CD14-positive monocyte (primary cell): Measurements from ENCODE around the gene CDKN2B. TPM values are rescaled to one million over a fixed set of nuclear protein-coding genes. Genes with fewer than 3 reads are reported as not detected.

Experiments
- DNase-seq, 3 donors: peaks; one replicate each; pipeline ENCODE4 v3.0.0-alpha.2; 2011 to 2022
- H2AFZ ChIP-seq: 2 replicates; pipeline ENCODE4 v1.6.0; 2012; ENCODE audit warnings: mild to moderate bottlenecking, low read depth, low read length, inconsistent platforms; ENCODE audit not compliant: insufficient read depth, poor library complexity, severe bottlenecking
- H3K27ac ChIP-seq, 2 donors: 1 replicate in 1 of 2; 2 replicates in 1 of 2; pipeline ENCODE4 v1.5.1; 2012 to 2013; ENCODE audit warnings: low read length in 2 of 2, control low read depth in 1 of 2, inconsistent platforms in 1 of 2, low read depth in 1 of 2, mild to moderate bottlenecking in 1 of 2
- H3K27me3 ChIP-seq, 2 donors: one replicate each; pipeline versions ENCODE4 v1.6.0 to v1.6.1; 2011 to 2013; ENCODE audit warnings: low read length in 2 of 2; ENCODE audit not compliant: control insufficient read depth in 2 of 2, insufficient read depth in 2 of 2
- H3K36me3 ChIP-seq, 2 donors: replicated peaks in 1 of 2; 1 replicate in 1 of 2; 2 replicates in 1 of 2; pipeline versions ENCODE4 v1.5.1 to v1.6.1; 2012 to 2013; ENCODE audit warnings: low read length in 2 of 2, control low read depth in 1 of 2, inconsistent platforms in 1 of 2, mild to moderate bottlenecking in 1 of 2; ENCODE audit not compliant: insufficient read depth in 2 of 2, control insufficient read depth in 1 of 2
- H3K4me1 ChIP-seq, 2 donors: 1 replicate in 1 of 2; 2 replicates in 1 of 2; pipeline versions ENCODE4 v1.5.1 to v1.6.1; 2012 to 2013; ENCODE audit warnings: low read length in 2 of 2, control low read depth in 1 of 2, inconsistent platforms in 1 of 2, mild to moderate bottlenecking in 1 of 2, moderate library complexity in 1 of 2; ENCODE audit not compliant: insufficient read depth in 2 of 2, control insufficient read depth in 1 of 2
- H3K4me2 ChIP-seq: replicated peaks from 2 replicates; pipeline ENCODE3; 2012; ENCODE audit warnings: low read length, moderate library complexity, mild to moderate bottlenecking; ENCODE audit not compliant: poor library complexity, severe bottlenecking; ENCODE audit errors: extremely low read depth
- H3K4me3 ChIP-seq, 3 experiments: fragments of 200-600 bp in 1 of 3; sonication (generic) in 1 of 3; replicated peaks in 1 of 3; 1 replicate in 2 of 3; 2 replicates in 1 of 3; pipeline ENCODE4 v1.5.1; 2011 to 2013; ENCODE audit warnings: low read length in 3 of 3, mild to moderate bottlenecking in 3 of 3, control low read depth in 2 of 3, low read depth in 2 of 3, inconsistent platforms in 1 of 3, moderate library complexity in 1 of 3
- H3K79me2 ChIP-seq: 2 replicates; pipeline ENCODE4 v1.6.0; 2012; ENCODE audit warnings: mild to moderate bottlenecking, control low read depth, inconsistent platforms, low read length, moderate library complexity; ENCODE audit not compliant: insufficient read depth
- H3K9ac ChIP-seq: 2 replicates; pipeline ENCODE4 v1.6.0; 2017; ENCODE audit warnings: low read length, mild to moderate bottlenecking; ENCODE audit not compliant: insufficient read depth, poor library complexity, severe bottlenecking
- H3K9me3 ChIP-seq, 2 donors: replicated peaks in 1 of 2; 1 replicate in 1 of 2; 2 replicates in 1 of 2; pipeline versions ENCODE4 v1.5.1 to v1.6.1; 2012 to 2013; ENCODE audit warnings: low read length in 2 of 2, control low read depth in 1 of 2; ENCODE audit not compliant: control insufficient read depth in 1 of 2, insufficient read depth in 1 of 2
- H4K20me1 ChIP-seq: 2 replicates; pipeline ENCODE4 v1.6.0; 2012; ENCODE audit warnings: mild to moderate bottlenecking, low read length, control low read depth, moderate library complexity; ENCODE audit not compliant: insufficient read depth
- H3K27ac Mint-ChIP-seq, 7 donors: one replicate each; pipeline ENCODE4 v1.8.0; 2020; ENCODE audit warnings: mild to moderate bottlenecking in 7 of 7, mixed read lengths in 7 of 7, moderate library complexity in 6 of 7, inconsistent platforms in 2 of 7
- H3K27me3 Mint-ChIP-seq, 3 donors: one replicate each; pipeline ENCODE4 v1.8.0; 2021 to 2022; ENCODE audit warnings: low read depth in 3 of 3, mild to moderate bottlenecking in 3 of 3, mixed read lengths in 3 of 3, moderate library complexity in 3 of 3, inconsistent platforms in 1 of 3
- H3K36me3 Mint-ChIP-seq, 2 donors: one replicate each; pipeline ENCODE4 v1.8.0; 2020; ENCODE audit warnings: mixed read lengths in 2 of 2, inconsistent platforms in 1 of 2, mild to moderate bottlenecking in 1 of 2
- H3K4me1 Mint-ChIP-seq: one replicate; pipeline ENCODE4 v1.8.0; 2020; ENCODE audit warnings: mild to moderate bottlenecking, mixed read lengths
- H3K4me3 Mint-ChIP-seq, 2 donors: one replicate each; pipeline ENCODE4 v1.8.0; 2020; ENCODE audit warnings: mild to moderate bottlenecking in 2 of 2, mixed read lengths in 2 of 2, moderate library complexity in 1 of 2
- H3K9me3 Mint-ChIP-seq, 7 donors: one replicate each; pipeline ENCODE4 v1.8.0; 2020 to 2022; ENCODE audit warnings: mixed read lengths in 7 of 7, mild to moderate bottlenecking in 6 of 7, moderate library complexity in 6 of 7, inconsistent platforms in 2 of 7
- CTCF ChIP-seq: fragments of 200-600 bp; IDR thresholded peaks from one replicate; pipeline ENCODE4 v1.8.0; 2022; ENCODE audit warnings: antibody characterized with exemption, mild to moderate bottlenecking
- WGBS: methylation state at CpG from one replicate; pipeline ENCODE4 v1.1.5; 2013; ENCODE audit warnings: missing lambda C conversion rate; ENCODE audit not compliant: insufficient coverage; 5-methylcytosine and 5-hydroxymethylcytosine counted together
- intact Hi-C, 2 donors: fragments of 100-400 bp; cut with micrococcal nuclease; formaldehyde crosslinking; loops; one replicate each; pipeline versions ENCODE4 v1.15.0 to v1.15.1; 2023
- polyA plus RNA-seq, 3 donors: library from polyadenylated mRNA; depleted of rRNA in 1 of 3; unstranded in 2 of 3; stranded (reverse) in 1 of 3; fragments of 300-500 nt in 2 of 3; fragments of >200 nt in 1 of 3; fragmentation: Illumina TruSeq in 2 of 3; gene quantifications; 1 replicate in 2 of 3; 2 replicates in 1 of 3; pipeline ENCODE4 v1.2.3, GENCODE V29; 2012 to 2021

Gene CDKN2B
- polyA plus RNA-seq, 3 donors, result 1.2 to 6.7 (median 2.7) TPM

GRCh38 chr9:22005702-22006606, 3.2 kb downstream of the CDKN2B start:
- intact Hi-C loops, result loop anchor here (5.0 kb wide), 2 partner anchors 39 to 194 kb away; no protein-coding TSS in a partner anchor
- Histone ChIP-seq H3K79me2 (no peaks in the 10 kb centered on the region), H2AFZ (no peak overlapping the region), H3K4me2 (no peak overlapping the region), H3K36me3 (no peaks in the 10 kb centered on the region), H3K9ac (no peak overlapping the region), H3K4me1 (peaks cover 22 to 35% of the 10 kb centered on the region in 2 donors), H4K20me1 (peaks cover 48% of the 10 kb centered on the region), H3K27me3 (peaks cover 79 to 91% of the 10 kb centered on the region in 2 donors), H3K27ac (no peak overlapping the region), H3K4me3 (no peak overlapping the region), H3K9me3 (peaks cover 0 to 23% of the 10 kb centered on the region in 2 donors)
- Mint-ChIP-seq H3K9me3 (peaks cover 0 to 19% (median 10%) of the 10 kb centered on the region in 7 donors), H3K36me3 (peaks cover 24 to 25% of the 10 kb centered on the region in 2 donors), H3K4me3 (peak overlapping the region; percentile 24 to 83), H3K27me3 (peaks cover 68 to 92% (median 72%) of the 10 kb centered on the region in 3 donors), H3K4me1 (peaks cover 38% of the 10 kb centered on the region), H3K27ac (no peak overlapping the region)
- 7% methylated on average over 39 of the region's 44 CpGs for whole genome bisulfite sequencing
- no peak for TF ChIP-seq CTCF
- DNase-seq, result no peak

- H3K27ac ChIP-seq, result no peak overlapping the region
- H3K4me3 Mint-ChIP-seq, result peak overlapping the region; percentile 24 to 83
- H3K4me2 ChIP-seq, result peak overlapping the region; percentile 3
- peaks cover 48% of the 10 kb centered on the region for H4K20me1 ChIP-seq
- intact Hi-C loops, result loop anchor here (5.0 kb wide), 2 partner anchors 38 to 193 kb away; no protein-coding TSS in a partner anchor
- H3K4me3 ChIP-seq, result no peak overlapping the region
- peaks cover 79 to 90% of the 10 kb centered on the region in 2 donors for H3K27me3 ChIP-seq
- H3K9me3 ChIP-seq, result peaks cover 0 to 17% of the 10 kb centered on the region in 2 donors
- peak in 1 of 3 donors; percentile 56 for DNase-seq
- H3K79me2 ChIP-seq, result no peaks in the 10 kb centered on the region
- peaks cover 66 to 91% (median 69%) of the 10 kb centered on the region in 3 donors for H3K27me3 Mint-ChIP-seq
- 2% methylated on average over 19 of the region's 25 CpGs for WGBS
- H3K27ac Mint-ChIP-seq, result peak overlapping the region in 2 of 7 donors; percentile 4 to 47
- H3K36me3 ChIP-seq, result no peaks in the 10 kb centered on the region
- no peak overlapping the region for H3K9ac ChIP-seq
- peaks cover 0 to 19% (median 8%) of the 10 kb centered on the region in 7 donors for H3K9me3 Mint-ChIP-seq
- H3K36me3 Mint-ChIP-seq, result peaks cover 24 to 25% of the 10 kb centered on the region in 2 donors
- no peak overlapping the region for H2AFZ ChIP-seq
- no peak for TF ChIP-seq CTCF
- H3K4me1 Mint-ChIP-seq, result peaks cover 36% of the 10 kb centered on the region
- H3K4me1 ChIP-seq, result peaks cover 22 to 35% of the 10 kb centered on the region in 2 donors
Observed at GRCh38 chr9:22005021-22005701, 3.9 kb downstream of the CDKN2B start.
